RWPE2 (cell line): ENCODE results near the gene PRMT2.
"Not testable (repeated sequence)": the region's sequence is repeated elsewhere in the genome, so short reads cannot be mapped to it uniquely, and the experiment has no call there.

Source experiments
- ATAC-seq: fragments of 200-7000 bp; cut with Tn5 transposase; 3 replicates; pipeline ENCODE4 v1.9.1; 2021; ENCODE audit warnings: low read depth
- DNase-seq: peaks from one replicate; pipeline ENCODE4 v3.0.0-alpha.2; 2020; ENCODE audit warnings: low spot score
- H3K27ac ChIP-seq: fragments of 450-650 bp; 2 replicates; pipeline ENCODE4 v1.5.1; 2017; ENCODE audit warnings: mild to moderate bottlenecking; ENCODE audit not compliant: poor library complexity, severe bottlenecking
- H3K27me3 ChIP-seq: fragments of 250-450 bp; sonication (Bioruptor Pico); 2 replicates; pipeline ENCODE4 v1.5.1; 2021; ENCODE audit warnings: mild to moderate bottlenecking, moderate library complexity; ENCODE audit not compliant: insufficient read depth, poor library complexity, severe bottlenecking
- H3K36me3 ChIP-seq: fragments of 250-450 bp; sonication (Bioruptor Pico); 2 replicates; pipeline ENCODE4 v1.5.1; 2020; ENCODE audit warnings: low read depth, mild to moderate bottlenecking, moderate library complexity
- H3K4me1 ChIP-seq: fragments of 250-450 bp; sonication (Bioruptor Pico); 2 replicates; pipeline ENCODE4 v1.5.1; 2021; ENCODE audit warnings: mild to moderate bottlenecking, moderate library complexity; ENCODE audit not compliant: insufficient read depth, poor library complexity, severe bottlenecking
- H3K4me3 ChIP-seq: fragments of 250-450 bp; sonication (Bioruptor Pico); 2 replicates; pipeline ENCODE4 v1.5.1; 2021; ENCODE audit warnings: mild to moderate bottlenecking, moderate library complexity; ENCODE audit not compliant: severe bottlenecking
- H3K9me3 ChIP-seq: fragments of 250-450 bp; sonication (Bioruptor Pico); 2 replicates; pipeline ENCODE4 v1.5.1; 2021; ENCODE audit warnings: mild to moderate bottlenecking, moderate library complexity; ENCODE audit not compliant: severe bottlenecking
- TF ChIP-seq, protein P1 (sequence below): fragments of 450-650 bp; IDR thresholded peaks from one replicate; pipeline ENCODE4 v1.5.1; 2017; ENCODE audit warnings: mild to moderate bottlenecking, moderate library complexity; ENCODE audit not compliant: poor library complexity, severe bottlenecking

PRMT2 gene

DNA sequence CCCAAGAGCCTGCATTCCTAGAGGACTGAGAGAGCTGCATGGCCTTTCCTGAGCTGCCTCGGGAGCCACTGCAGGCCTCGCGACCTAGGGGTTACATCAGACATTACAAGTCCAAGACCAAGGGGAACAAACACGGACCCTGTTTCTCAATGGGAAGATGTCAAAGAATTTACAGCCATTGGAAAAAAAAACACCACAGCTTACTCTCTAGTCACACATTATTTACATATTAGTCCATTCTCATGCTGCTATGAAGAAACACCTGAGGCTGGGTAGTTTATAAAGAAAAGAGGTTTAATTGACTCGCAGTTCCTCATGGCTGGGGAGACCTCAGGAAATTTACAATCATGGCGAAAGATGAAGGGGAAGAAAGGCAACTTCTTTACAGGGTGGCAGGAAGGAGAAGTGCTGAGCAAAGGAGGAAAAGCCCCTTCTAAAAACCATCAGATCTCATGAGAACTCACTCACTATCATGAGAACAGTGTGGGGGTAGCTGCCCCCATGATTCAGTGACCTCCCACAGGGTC lies 8.4 kb upstream of the PRMT2 start:
- no peak overlapping the region for H3K27ac ChIP-seq
- DNase-seq, result no peak
- H3K4me3 ChIP-seq, result no peak overlapping the region
- TF ChIP-seq, protein P1, sequence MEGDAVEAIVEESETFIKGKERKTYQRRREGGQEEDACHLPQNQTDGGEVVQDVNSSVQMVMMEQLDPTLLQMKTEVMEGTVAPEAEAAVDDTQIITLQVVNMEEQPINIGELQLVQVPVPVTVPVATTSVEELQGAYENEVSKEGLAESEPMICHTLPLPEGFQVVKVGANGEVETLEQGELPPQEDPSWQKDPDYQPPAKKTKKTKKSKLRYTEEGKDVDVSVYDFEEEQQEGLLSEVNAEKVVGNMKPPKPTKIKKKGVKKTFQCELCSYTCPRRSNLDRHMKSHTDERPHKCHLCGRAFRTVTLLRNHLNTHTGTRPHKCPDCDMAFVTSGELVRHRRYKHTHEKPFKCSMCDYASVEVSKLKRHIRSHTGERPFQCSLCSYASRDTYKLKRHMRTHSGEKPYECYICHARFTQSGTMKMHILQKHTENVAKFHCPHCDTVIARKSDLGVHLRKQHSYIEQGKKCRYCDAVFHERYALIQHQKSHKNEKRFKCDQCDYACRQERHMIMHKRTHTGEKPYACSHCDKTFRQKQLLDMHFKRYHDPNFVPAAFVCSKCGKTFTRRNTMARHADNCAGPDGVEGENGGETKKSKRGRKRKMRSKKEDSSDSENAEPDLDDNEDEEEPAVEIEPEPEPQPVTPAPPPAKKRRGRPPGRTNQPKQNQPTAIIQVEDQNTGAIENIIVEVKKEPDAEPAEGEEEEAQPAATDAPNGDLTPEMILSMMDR, result no peak
- no peak for ATAC-seq
- no peaks in the 10 kb centered on the region for H3K27me3 ChIP-seq
- no peaks in the 10 kb centered on the region for H3K4me1 ChIP-seq
- peaks cover 13% of the 10 kb centered on the region for H3K9me3 ChIP-seq
- H3K36me3 ChIP-seq, result no peaks in the 10 kb centered on the region

DNA sequence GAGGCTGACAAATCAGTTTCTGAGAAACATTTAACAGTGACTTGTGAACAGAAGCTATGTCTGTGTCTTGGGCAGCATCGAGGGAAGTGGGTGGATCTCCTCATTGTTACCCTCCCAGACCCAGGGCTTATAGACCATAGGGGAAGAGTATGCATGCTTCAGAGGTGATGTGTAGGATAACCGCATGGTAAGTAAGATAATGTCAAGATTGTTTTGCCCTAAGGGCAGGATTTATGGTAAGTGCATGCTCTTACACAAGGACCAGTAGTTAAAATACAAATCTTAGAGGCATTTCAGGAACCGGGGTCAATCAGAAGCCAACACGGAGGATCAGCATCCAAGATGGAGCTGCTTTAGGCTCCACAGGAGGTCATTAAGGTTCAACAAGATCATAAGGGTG lies 7.7 kb upstream of the PRMT2 start:
- Histone ChIP-seq H3K9me3 (peaks cover 13% of the 10 kb centered on the region), H3K4me1 (no peaks in the 10 kb centered on the region), H3K27me3 (no peaks in the 10 kb centered on the region), H3K36me3 (no peaks in the 10 kb centered on the region), H3K4me3 (no peak overlapping the region), H3K27ac (no peak overlapping the region)
- DNase-seq (no peak), ATAC-seq (no peak)
- TF ChIP-seq, protein P1, result no peak

DNA sequence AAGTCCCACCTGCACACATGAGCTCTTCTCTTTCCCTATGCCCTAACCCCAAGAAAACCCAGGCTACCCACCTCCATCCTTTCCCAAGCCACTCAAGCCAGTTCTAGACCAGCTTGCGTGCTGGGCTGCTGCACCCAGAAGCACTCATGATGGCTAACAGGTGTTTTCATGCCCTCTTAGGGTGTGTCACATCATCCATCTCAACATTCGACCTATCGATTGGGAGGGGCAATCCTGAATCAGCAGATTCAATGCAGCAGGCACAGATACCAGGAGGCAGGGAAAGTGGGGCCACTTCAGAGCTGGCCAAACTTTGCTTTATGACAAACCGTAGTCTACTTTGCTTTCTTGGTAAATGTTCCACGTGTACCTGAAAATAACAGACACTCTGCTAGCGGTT lies 6.6 kb upstream of the PRMT2 start:
- no peak for DNase-seq
- no peak overlapping the region for H3K4me3 ChIP-seq
- H3K36me3 ChIP-seq, result no peaks in the 10 kb centered on the region
- H3K9me3 ChIP-seq, result peaks cover 13% of the 10 kb centered on the region
- no peak overlapping the region for H3K27ac ChIP-seq
- TF ChIP-seq, protein P1, result no peak
- H3K27me3 ChIP-seq, result no peaks in the 10 kb centered on the region
- H3K4me1 ChIP-seq, result no peaks in the 10 kb centered on the region
- no peak for ATAC-seq

DNA sequence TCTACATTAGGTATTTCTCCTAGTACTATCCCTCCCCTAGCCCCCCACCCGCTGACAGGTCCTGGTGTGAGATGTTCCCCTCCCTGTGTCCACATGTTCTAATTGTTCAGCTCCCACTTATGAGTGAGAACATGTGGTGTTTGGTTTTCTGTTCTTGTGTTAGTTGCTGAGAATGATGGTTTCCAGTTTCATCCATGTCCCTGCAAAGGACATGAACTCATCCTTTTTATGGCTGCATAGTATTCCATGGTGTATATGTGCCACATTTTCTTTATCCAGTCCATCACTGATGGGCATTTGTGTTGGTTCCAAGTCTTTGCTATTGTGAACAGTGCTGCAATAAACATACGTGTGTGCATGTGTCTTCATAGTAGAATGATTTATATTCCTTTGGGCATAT lies 4.6 kb upstream of the PRMT2 start:
- not testable (repeated sequence) for H3K36me3 ChIP-seq, ATAC-seq, H3K9me3 ChIP-seq, H3K27me3 ChIP-seq, H3K4me1 ChIP-seq, DNase-seq, H3K27ac ChIP-seq, H3K4me3 ChIP-seq

DNA sequence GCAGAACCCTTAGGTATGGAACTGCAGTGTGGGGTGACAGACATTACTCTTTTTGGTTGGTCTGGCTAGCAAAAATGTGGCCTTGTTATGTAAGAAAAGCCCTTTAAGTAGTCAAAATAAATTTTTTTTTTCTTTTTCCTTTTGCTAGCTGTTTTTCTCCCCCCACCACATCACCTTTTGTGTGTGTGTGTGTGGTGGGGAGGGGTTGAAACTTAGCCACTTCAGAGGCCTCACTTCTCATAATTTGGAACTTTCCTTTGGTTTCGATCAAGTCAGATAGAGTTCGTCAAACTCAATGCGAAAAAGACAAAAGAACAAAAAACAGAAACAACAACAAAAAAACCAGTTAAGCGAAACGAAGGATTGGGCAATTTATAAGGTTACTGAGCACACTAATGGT lies 1.9 kb upstream of the PRMT2 start:
- H3K4me3 ChIP-seq, result no peak overlapping the region
- no peak for DNase-seq
- peaks cover 25% of the 10 kb centered on the region for H3K36me3 ChIP-seq
- no peaks in the 10 kb centered on the region for H3K27me3 ChIP-seq
- ATAC-seq, result no peak
- no peaks in the 10 kb centered on the region for H3K9me3 ChIP-seq
- TF ChIP-seq, protein P1, result no peak
- H3K27ac ChIP-seq, result no peak overlapping the region
- peaks cover 16% of the 10 kb centered on the region for H3K4me1 ChIP-seq
